Measurements from ENCODE around the gene BMPR1B.

BMPR1B gene

DNA sequence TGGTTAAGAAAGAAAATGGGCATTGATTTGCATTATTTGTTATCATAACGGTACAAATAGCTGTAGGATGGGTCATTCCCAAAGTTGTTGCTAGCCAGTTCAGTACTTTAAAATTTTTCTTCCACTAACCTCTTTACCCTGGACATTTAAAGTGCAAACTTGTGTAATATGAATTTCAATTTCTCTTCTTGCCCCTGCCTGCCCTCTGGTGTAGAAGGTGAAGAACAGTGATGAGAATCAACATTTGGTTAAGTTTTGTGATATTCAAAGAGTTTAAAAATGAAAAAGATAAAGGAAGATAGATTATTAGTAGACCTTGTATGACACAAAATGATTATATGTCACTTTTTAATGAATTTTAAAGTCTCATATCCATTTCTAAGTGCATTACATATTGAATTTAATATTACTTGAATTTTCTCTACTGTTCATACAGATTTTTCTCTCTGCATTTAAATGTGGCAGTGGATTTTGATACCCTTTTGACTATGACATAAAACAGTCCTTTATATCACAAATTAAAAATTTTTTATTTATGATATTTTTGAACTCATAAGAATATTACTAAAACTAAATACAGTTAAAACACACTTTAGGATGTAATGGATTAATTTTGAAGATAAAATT is 337.7 kb downstream of the BMPR1B start:
- TF ChIP-seq, protein P1, sequence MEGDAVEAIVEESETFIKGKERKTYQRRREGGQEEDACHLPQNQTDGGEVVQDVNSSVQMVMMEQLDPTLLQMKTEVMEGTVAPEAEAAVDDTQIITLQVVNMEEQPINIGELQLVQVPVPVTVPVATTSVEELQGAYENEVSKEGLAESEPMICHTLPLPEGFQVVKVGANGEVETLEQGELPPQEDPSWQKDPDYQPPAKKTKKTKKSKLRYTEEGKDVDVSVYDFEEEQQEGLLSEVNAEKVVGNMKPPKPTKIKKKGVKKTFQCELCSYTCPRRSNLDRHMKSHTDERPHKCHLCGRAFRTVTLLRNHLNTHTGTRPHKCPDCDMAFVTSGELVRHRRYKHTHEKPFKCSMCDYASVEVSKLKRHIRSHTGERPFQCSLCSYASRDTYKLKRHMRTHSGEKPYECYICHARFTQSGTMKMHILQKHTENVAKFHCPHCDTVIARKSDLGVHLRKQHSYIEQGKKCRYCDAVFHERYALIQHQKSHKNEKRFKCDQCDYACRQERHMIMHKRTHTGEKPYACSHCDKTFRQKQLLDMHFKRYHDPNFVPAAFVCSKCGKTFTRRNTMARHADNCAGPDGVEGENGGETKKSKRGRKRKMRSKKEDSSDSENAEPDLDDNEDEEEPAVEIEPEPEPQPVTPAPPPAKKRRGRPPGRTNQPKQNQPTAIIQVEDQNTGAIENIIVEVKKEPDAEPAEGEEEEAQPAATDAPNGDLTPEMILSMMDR (IDR thresholded peaks at IDR 0.05; ENCODE audit: low read depth, low read length, missing control alignments) = peak; percentile 66
- DNase-seq (ENCODE audit: low read depth) = peak; percentile 43
- H3K4me3 ChIP-seq (ENCODE audit: low read depth, low read length) = no peak overlapping the region
- in situ Hi-C loops (cut with HindIII; ENCODE audit: low sequenced_read_pairs) = no loop called here

DNA sequence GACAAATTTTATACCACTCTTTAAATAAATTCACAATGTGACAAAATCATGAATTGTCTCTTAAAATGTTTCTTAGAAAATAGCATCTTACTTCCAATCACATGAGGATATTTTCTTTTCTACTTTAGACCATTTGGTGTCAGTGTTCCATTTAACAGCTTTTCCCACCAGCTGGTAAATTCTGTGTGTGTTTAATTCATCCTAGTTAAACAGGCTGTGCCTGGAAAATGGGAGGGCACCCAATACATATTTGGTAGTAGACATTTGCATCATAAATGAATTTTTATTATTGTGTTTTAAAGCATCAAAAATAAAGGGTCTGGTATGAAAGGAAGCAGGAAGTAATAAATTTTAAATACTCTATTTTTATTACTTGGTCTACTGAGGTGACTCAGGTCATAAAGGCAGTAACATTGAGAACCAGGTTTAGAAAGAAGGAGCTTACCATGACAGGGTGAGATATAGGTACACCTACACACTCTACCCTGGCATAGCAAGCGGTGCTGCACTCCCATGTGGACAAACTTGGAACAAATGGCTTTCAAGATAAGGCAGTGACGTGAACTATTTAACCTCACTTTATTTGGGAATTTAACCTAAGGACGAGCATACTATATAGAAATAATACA is 344.5 kb downstream of the BMPR1B start:
- in situ Hi-C loops (cut with HindIII; ENCODE audit: low sequenced_read_pairs) = no loop called here
- TF ChIP-seq, protein P1 (IDR thresholded peaks at IDR 0.05; ENCODE audit: low read depth, low read length, missing control alignments) = no peak
- no peak for DNase-seq (ENCODE audit: low read depth)
- H3K4me3 ChIP-seq (ENCODE audit: low read depth, low read length) = no peak overlapping the region

DNA sequence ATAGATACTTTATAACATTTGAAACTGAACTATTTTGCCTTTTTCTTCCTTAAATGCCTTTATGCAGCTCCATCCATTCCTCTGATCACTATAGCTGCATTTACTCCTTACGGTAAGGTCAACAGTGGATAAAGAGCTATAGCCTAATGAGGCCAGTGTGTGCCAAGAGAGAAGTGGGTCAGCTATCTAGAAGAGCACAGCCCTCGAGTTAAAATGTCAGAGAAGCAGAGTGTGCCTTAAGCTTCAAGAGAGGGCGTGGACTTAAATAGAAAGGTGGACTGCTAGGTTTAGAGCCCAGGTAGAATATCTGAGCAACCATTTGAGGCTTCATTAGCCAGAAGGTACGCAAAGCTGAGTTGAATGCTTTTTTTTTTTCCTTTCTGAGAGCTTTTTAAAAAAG is 347.4 kb downstream of the BMPR1B start:
- no peak for DNase-seq (ENCODE audit: low read depth)
- TF ChIP-seq, protein P1 (IDR thresholded peaks at IDR 0.05; ENCODE audit: low read depth, low read length, missing control alignments) = no peak
- in situ Hi-C loops (cut with HindIII; ENCODE audit: low sequenced_read_pairs) = no loop called here
- no peak overlapping the region for H3K4me3 ChIP-seq (ENCODE audit: low read depth, low read length)

DNA sequence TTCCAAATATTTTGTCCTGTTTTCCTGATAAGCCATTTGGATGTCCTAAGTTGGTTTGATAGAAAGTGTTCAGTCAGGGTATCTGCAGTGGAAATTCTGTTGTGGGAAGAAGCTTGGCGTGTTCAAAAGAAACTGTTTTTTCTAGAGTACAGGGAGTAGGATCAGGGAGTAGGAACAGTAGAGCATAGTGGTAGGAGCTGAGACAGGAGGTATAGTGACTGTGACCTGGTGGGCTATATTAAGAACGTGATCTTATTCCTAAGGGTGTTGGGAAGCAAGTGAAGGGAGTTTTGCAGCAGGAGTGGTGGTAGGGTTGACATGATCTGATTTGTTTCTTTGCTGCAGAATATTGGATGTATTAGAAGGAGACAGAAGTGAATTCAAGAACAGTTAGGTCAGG is 348.2 kb downstream of the BMPR1B start:
- in situ Hi-C loops (cut with HindIII; ENCODE audit: low sequenced_read_pairs) = no loop called here
- TF ChIP-seq, protein P1 (IDR thresholded peaks at IDR 0.05; ENCODE audit: low read depth, low read length, missing control alignments) = no peak

DNA sequence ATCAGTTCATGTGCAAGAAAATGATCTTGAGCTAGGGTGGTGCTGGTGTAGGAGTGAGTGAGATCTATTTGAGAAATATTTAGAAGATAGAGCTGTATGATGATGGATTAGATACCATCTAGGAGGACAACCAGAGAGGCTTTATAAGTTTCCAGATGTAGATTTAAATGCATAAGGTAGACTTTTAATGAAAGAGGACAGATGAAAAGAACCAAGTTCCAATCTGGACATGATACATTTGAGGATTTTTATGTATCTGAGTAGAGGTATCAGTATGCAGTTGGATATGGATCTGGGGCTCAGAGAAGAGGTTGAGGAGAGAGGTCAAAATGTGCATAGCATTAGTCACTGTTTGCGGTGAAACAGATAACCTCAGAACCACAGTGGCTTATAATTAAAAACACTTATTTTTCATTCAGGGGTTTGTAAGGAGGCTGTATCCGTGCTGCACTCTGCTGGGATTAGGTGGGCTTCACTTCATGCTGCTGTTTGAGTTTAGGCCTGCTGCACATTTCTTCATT is 348.7 kb downstream of the BMPR1B start:
- in situ Hi-C loops (cut with HindIII; ENCODE audit: low sequenced_read_pairs) = no loop called here
- H3K4me3 ChIP-seq (ENCODE audit: low read depth, low read length) = no peak overlapping the region
- TF ChIP-seq, protein P1 (IDR thresholded peaks at IDR 0.05; ENCODE audit: low read depth, low read length, missing control alignments) = peak; percentile 5
- DNase-seq (ENCODE audit: low read depth) = no peak

More for the DNA sequence above, 348.2 kb downstream of the BMPR1B start:
- no peak for DNase-seq (ENCODE audit: low read depth)
- H3K4me3 ChIP-seq (ENCODE audit: low read depth, low read length) = no peak overlapping the region

DNA sequence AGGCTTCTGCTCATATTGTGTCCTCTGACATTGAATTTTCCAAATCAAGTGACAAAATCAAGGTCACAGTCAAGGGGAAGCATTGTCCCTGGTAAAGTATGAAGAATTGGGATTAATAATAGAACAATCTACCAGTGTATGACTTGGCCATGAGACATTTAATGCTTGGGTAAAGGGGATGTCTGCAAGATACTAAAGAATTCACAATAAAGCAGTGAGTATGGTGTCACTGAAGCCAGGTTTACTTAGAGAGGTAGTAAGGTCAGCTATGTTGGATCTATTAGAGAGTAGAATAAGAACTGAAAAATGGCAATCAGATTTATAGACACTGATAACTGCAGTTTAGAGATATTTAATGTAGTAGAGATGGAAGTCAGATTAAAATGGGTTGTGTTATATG is 349.2 kb downstream of the BMPR1B start:
- no peak overlapping the region for H3K4me3 ChIP-seq (ENCODE audit: low read depth, low read length)
- TF ChIP-seq, protein P1 (IDR thresholded peaks at IDR 0.05; ENCODE audit: low read depth, low read length, missing control alignments) = no peak
- in situ Hi-C loops (cut with HindIII; ENCODE audit: low sequenced_read_pairs) = no loop called here
- no peak for DNase-seq (ENCODE audit: low read depth)
